ENCODE results near the gene C11orf54.

Gene C11orf54

GRCh38 chr11:93741094-93741881, at the start of gene C11orf54, which contains the start of gene TAF1D:
C11orf54 (plus strand) TSS chr11:93741672; CDS start chr11:93747394, 5,722 bp downstream.
TAF1D (minus strand) TSS chr11:93741495; CDS start chr11:93739304, 2,191 bp downstream.
- Histone ChIP-seq H3K4me1 (ENCODE audit: control insufficient read depth, insufficient read depth, low read length, unreplicated experiment) (peaks cover 23% of the 10 kb centered on the region), H3K4me3 (ENCODE audit: low read depth, low read length) (peak within 1 kb of the TSS; percentile 91), H2AFZ (ENCODE audit: low read length, unreplicated experiment) (peak within 1 kb of the TSS; percentile 94), H3K27me3 (ENCODE audit: insufficient read depth, low read length) (no peaks in the 10 kb centered on the region), H3K36me3 (ENCODE audit: insufficient read depth, low read length) (peaks cover 38% of the 10 kb centered on the region), H3K27ac (ENCODE audit: low read depth, low read length) (peak within 1 kb of the TSS; percentile 79), H3K79me2 (ENCODE audit: control insufficient read depth, insufficient read depth, low read length, unreplicated experiment) (peaks cover 51% of the 10 kb centered on the region)

GRCh38 chr11:93694109-93694508, 47.4 kb upstream of the C11orf54 start:
- Histone ChIP-seq H3K27me3 (ENCODE audit: insufficient read depth, low read length) (no peaks in the 10 kb centered on the region), H3K4me3 (ENCODE audit: low read depth, low read length) (no peak overlapping the region)

GRCh38 chr11:93694557-93694956, 46.9 kb upstream of the C11orf54 start:
- Histone ChIP-seq H3K27ac (ENCODE audit: low read depth, low read length) (no peak overlapping the region), H2AFZ (ENCODE audit: low read length, unreplicated experiment) (no peak overlapping the region), H3K36me3 (ENCODE audit: insufficient read depth, low read length) (peaks cover 56% of the 10 kb centered on the region), H3K4me1 (ENCODE audit: control insufficient read depth, insufficient read depth, low read length, unreplicated experiment) (no peaks in the 10 kb centered on the region), H3K79me2 (ENCODE audit: control insufficient read depth, insufficient read depth, low read length, unreplicated experiment) (no peaks in the 10 kb centered on the region), H3K27me3 (ENCODE audit: insufficient read depth, low read length) (no peaks in the 10 kb centered on the region), H3K4me3 (ENCODE audit: low read depth, low read length) (no peak overlapping the region)

More at GRCh38 chr11:93694109-93694508, 47.4 kb upstream of the C11orf54 start:
- Histone ChIP-seq H2AFZ (ENCODE audit: low read length, unreplicated experiment) (no peak overlapping the region), H3K79me2 (ENCODE audit: control insufficient read depth, insufficient read depth, low read length, unreplicated experiment) (no peaks in the 10 kb centered on the region), H3K27ac (ENCODE audit: low read depth, low read length) (no peak overlapping the region), H3K4me1 (ENCODE audit: control insufficient read depth, insufficient read depth, low read length, unreplicated experiment) (no peaks in the 10 kb centered on the region), H3K36me3 (ENCODE audit: insufficient read depth, low read length) (peaks cover 57% of the 10 kb centered on the region)

DNA sequence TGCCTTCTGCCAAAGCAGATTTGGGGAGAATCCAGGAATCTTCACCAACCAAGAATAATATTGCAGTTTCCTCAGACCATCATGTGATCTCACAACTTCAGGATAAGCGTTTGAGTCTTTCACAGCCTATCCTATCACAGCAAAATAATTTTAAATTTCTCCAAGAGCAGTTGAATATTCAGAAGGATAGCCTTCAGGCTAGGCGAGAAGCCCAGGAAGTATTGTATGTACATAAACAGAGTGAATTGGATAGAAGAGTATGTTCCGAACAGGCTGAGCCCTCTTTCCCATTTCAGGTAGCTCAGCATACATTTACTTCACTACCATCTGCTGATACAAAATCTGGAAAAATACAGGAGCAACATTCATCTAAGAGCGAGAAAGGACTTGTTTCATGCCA, 43.9 kb upstream of the C11orf54 start:
- Histone ChIP-seq H3K4me1 (ENCODE audit: control insufficient read depth, insufficient read depth, low read length, unreplicated experiment) (no peaks in the 10 kb centered on the region), H3K27ac (ENCODE audit: low read depth, low read length) (no peak overlapping the region), H3K36me3 (ENCODE audit: insufficient read depth, low read length) (peaks cover 55% of the 10 kb centered on the region), H3K79me2 (ENCODE audit: control insufficient read depth, insufficient read depth, low read length, unreplicated experiment) (no peaks in the 10 kb centered on the region), H3K4me3 (ENCODE audit: low read depth, low read length) (no peak overlapping the region), H3K27me3 (ENCODE audit: insufficient read depth, low read length) (no peaks in the 10 kb centered on the region), H2AFZ (ENCODE audit: low read length, unreplicated experiment) (no peak overlapping the region)

GRCh38 chr11:93700830-93701229, 40.6 kb upstream of the C11orf54 start:
- Histone ChIP-seq H3K27me3 (ENCODE audit: insufficient read depth, low read length) (no peaks in the 10 kb centered on the region), H3K36me3 (ENCODE audit: insufficient read depth, low read length) (peaks cover 68% of the 10 kb centered on the region), H2AFZ (ENCODE audit: low read length, unreplicated experiment) (no peak overlapping the region), H3K27ac (ENCODE audit: low read depth, low read length) (no peak overlapping the region), H3K4me1 (ENCODE audit: control insufficient read depth, insufficient read depth, low read length, unreplicated experiment) (no peaks in the 10 kb centered on the region), H3K4me3 (ENCODE audit: low read depth, low read length) (no peak overlapping the region), H3K79me2 (ENCODE audit: control insufficient read depth, insufficient read depth, low read length, unreplicated experiment) (no peaks in the 10 kb centered on the region)

DNA sequence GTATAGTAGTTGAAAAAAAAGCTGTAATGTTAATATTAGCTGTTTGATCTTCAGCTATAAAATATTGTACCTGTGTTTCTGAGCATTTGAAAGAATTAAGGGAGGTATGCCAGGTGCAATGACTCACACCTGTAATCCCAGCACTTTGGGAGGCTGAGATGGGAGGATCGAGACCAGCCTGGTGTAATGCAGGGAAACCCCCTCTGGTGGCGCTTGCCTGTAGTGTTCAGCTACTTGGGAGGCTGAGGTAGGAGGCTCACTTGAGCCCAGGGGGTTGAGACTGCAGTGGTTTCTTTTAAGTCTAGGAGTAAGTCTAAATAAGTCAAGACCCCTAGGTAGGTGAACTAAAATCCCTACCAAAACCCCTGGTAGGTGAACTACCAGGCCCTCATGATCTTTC, 37.2 kb upstream of the C11orf54 start:
- no peak overlapping the region for H3K27ac ChIP-seq (ENCODE audit: low read depth, low read length)
- no peaks in the 10 kb centered on the region for H3K27me3 ChIP-seq (ENCODE audit: insufficient read depth, low read length)
- no peak overlapping the region for H2AFZ ChIP-seq (ENCODE audit: low read length, unreplicated experiment)
- no peak overlapping the region for H3K4me3 ChIP-seq (ENCODE audit: low read depth, low read length)
- peaks cover 64% of the 10 kb centered on the region for H3K36me3 ChIP-seq (ENCODE audit: insufficient read depth, low read length)
- H3K79me2 ChIP-seq (ENCODE audit: control insufficient read depth, insufficient read depth, low read length, unreplicated experiment) = no peaks in the 10 kb centered on the region
- H3K4me1 ChIP-seq (ENCODE audit: control insufficient read depth, insufficient read depth, low read length, unreplicated experiment) = no peaks in the 10 kb centered on the region

- Histone ChIP-seq H3K36me3 (ENCODE audit: insufficient read depth, low read length) (peaks cover 66% of the 10 kb centered on the region), H3K4me1 (ENCODE audit: control insufficient read depth, insufficient read depth, low read length, unreplicated experiment) (no peaks in the 10 kb centered on the region), H3K79me2 (ENCODE audit: control insufficient read depth, insufficient read depth, low read length, unreplicated experiment) (peaks cover 13% of the 10 kb centered on the region), H3K4me3 (ENCODE audit: low read depth, low read length) (no peak overlapping the region), H3K27ac (ENCODE audit: low read depth, low read length) (no peak overlapping the region), H3K27me3 (ENCODE audit: insufficient read depth, low read length) (no peaks in the 10 kb centered on the region), H2AFZ (ENCODE audit: low read length, unreplicated experiment) (no peak overlapping the region)
Measured at GRCh38 chr11:93710239-93710638, 31.2 kb upstream of the C11orf54 start.

DNA sequence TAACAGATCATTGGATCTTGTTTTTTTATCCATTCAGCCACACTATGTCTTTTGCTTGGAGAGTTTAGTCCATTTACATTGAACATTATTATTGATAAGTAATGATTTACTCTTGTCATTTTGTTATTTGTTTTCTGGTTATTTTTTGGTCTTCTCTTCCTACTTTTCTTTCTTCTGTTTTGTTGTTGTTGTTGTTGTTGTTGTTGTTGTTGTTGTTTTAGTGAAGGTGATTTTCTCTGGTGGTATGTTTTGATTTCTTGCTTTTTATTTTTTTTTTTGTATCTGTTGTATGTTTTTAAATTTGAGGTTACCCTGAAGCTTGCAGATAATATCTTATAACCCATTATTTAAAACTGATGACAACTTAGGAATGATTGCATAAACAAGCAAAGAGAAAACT, 28.8 kb upstream of the C11orf54 start:
- H2AFZ ChIP-seq (ENCODE audit: low read length, unreplicated experiment) = no peak overlapping the region
- H3K79me2 ChIP-seq (ENCODE audit: control insufficient read depth, insufficient read depth, low read length, unreplicated experiment) = peaks cover 13% of the 10 kb centered on the region
- H3K27me3 ChIP-seq (ENCODE audit: insufficient read depth, low read length) = no peaks in the 10 kb centered on the region
- no peaks in the 10 kb centered on the region for H3K4me1 ChIP-seq (ENCODE audit: control insufficient read depth, insufficient read depth, low read length, unreplicated experiment)
- H3K4me3 ChIP-seq (ENCODE audit: low read depth, low read length) = no peak overlapping the region
- H3K36me3 ChIP-seq (ENCODE audit: insufficient read depth, low read length) = peaks cover 53% of the 10 kb centered on the region
- H3K27ac ChIP-seq (ENCODE audit: low read depth, low read length) = no peak overlapping the region

- H3K27ac ChIP-seq (ENCODE audit: low read depth, low read length) = no peak overlapping the region
- H2AFZ ChIP-seq (ENCODE audit: low read length, unreplicated experiment) = no peak overlapping the region
- peaks cover 8% of the 10 kb centered on the region for H3K79me2 ChIP-seq (ENCODE audit: control insufficient read depth, insufficient read depth, low read length, unreplicated experiment)
- peaks cover 25% of the 10 kb centered on the region for H3K36me3 ChIP-seq (ENCODE audit: insufficient read depth, low read length)
- no peaks in the 10 kb centered on the region for H3K4me1 ChIP-seq (ENCODE audit: control insufficient read depth, insufficient read depth, low read length, unreplicated experiment)
- no peak overlapping the region for H3K4me3 ChIP-seq (ENCODE audit: low read depth, low read length)
- H3K27me3 ChIP-seq (ENCODE audit: insufficient read depth, low read length) = no peaks in the 10 kb centered on the region
Measured at GRCh38 chr11:93715797-93716396, 25.6 kb upstream of the C11orf54 start.

DNA sequence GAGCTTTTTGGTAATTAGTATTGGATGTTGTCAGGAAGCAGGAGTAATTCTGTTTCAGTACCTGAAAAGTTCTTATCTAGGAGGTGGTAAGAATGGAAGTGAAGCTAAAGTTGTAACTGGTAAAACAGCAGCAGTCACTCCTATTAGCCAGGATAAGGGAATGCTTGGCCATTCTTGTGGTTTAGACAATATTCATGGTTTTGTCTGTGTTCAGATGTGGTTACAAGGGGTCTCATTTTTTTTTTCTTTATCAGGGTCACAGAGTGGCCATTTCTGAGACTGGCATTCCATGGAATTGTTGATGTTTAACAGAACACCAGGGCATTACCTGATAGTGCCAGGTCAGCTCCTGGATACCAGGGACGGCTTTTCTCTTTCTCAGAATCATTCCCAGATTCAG, 24.0 kb upstream of the C11orf54 start:
- Histone ChIP-seq H3K27me3 (ENCODE audit: insufficient read depth, low read length) (no peaks in the 10 kb centered on the region), H3K4me3 (ENCODE audit: low read depth, low read length) (no peak overlapping the region), H3K36me3 (ENCODE audit: insufficient read depth, low read length) (peaks cover 23% of the 10 kb centered on the region), H3K27ac (ENCODE audit: low read depth, low read length) (no peak overlapping the region), H3K79me2 (ENCODE audit: control insufficient read depth, insufficient read depth, low read length, unreplicated experiment) (peaks cover 6% of the 10 kb centered on the region), H2AFZ (ENCODE audit: low read length, unreplicated experiment) (no peak overlapping the region), H3K4me1 (ENCODE audit: control insufficient read depth, insufficient read depth, low read length, unreplicated experiment) (no peaks in the 10 kb centered on the region)

DNA sequence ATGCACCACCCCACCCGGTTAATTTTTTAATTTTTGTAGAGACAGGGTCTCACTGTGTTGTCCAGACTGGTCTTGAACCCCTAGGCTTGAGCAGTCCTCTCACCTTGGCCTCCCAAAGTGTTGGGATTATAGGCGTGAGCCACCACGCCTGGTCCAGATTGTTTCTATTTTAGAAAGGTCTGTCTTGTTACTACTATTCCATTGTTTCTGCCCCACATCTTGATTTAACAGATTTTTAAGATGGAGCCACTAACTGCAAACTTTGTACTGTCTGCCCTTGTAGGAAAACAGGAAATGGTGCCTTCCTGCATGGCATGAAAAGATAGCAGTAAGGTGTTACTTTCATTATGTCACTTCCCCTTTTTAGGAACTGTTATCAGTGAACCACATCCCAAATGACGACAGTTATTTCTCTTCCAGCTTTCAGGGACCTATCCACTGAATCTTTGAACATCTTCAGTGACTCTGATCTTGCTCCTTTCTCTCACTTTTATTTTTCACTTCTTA, 23.4 kb upstream of the C11orf54 start:
- H3K27me3 ChIP-seq (ENCODE audit: insufficient read depth, low read length) = no peaks in the 10 kb centered on the region
- H2AFZ ChIP-seq (ENCODE audit: low read length, unreplicated experiment) = no peak overlapping the region
- peaks cover 3% of the 10 kb centered on the region for H3K79me2 ChIP-seq (ENCODE audit: control insufficient read depth, insufficient read depth, low read length, unreplicated experiment)
- H3K36me3 ChIP-seq (ENCODE audit: insufficient read depth, low read length) = peaks cover 17% of the 10 kb centered on the region
- no peak overlapping the region for H3K27ac ChIP-seq (ENCODE audit: low read depth, low read length)
- no peak overlapping the region for H3K4me3 ChIP-seq (ENCODE audit: low read depth, low read length)
- no peaks in the 10 kb centered on the region for H3K4me1 ChIP-seq (ENCODE audit: control insufficient read depth, insufficient read depth, low read length, unreplicated experiment)
